ENCODE data around the gene CFDP1.

GRCh38 chr16:75459691-75460090, 26.4 kb upstream of the CFDP1 start:
- no peak for TF ChIP-seq CTCF (IDR thresholded peaks at IDR 0.05; ENCODE audit: extremely low read depth in 1 of 2, insufficient read depth in 1 of 2, low read depth in 1 of 2, low read length in 2 of 2)
- TF ChIP-seq FOS (IDR thresholded peaks at IDR 0.05; ENCODE audit: borderline replicate concordance, insufficient read depth, low read length) = no peak
- TF ChIP-seq MYC (IDR thresholded peaks at IDR 0.05; ENCODE audit: low read depth, low read length) = no peak
- TF ChIP-seq POLR2AphosphoS5 (IDR thresholded peaks at IDR 0.05; ENCODE audit: insufficient read depth, low read depth, low read length) = no peak
- TF ChIP-seq MAX (IDR thresholded peaks at IDR 0.05; ENCODE audit: insufficient read depth, insufficient read length) = no peak
- no peak for TF ChIP-seq POLR2A (IDR thresholded peaks at IDR 0.05; ENCODE audit: low read depth, low read length)
- TF ChIP-seq EZH2 (IDR thresholded peaks at IDR 0.05; ENCODE audit: borderline replicate concordance, low read depth, low read length, severe bottlenecking) = no peak
- no peak for TF ChIP-seq JUN (IDR thresholded peaks at IDR 0.05; ENCODE audit: borderline replicate concordance, insufficient read depth, insufficient read length, low read depth)
